HCEC 1CT (cell line): ENCODE results near the gene RAB15.
"Not testable (repeated sequence)": the region's sequence is repeated elsewhere in the genome, so short reads cannot be mapped to it uniquely, and the experiment has no call there.

Source experiments
- DNase-seq: peaks from one replicate; pipeline ENCODE4 v3.0.0-alpha.2; 2017

RAB15 gene

GRCh38 chr14:64934338-64934929, 37.7 kb downstream of the RAB15 start:
- no peak for DNase-seq

GRCh38 chr14:64932231-64932630, 39.9 kb downstream of the RAB15 start:
- DNase-seq: no peak

- DNase-seq: no peak
These were observed 41.0 kb downstream of the RAB15 start for GRCh38 chr14:64931123-64931522.

GRCh38 chr14:64930085-64930843, 41.9 kb downstream of the RAB15 start:
- no peak for DNase-seq

GRCh38 chr14:64929014-64929359, 43.1 kb downstream of the RAB15 start:
- DNase-seq: no peak

- DNase-seq: no peak
These were observed 43.7 kb downstream of the RAB15 start for GRCh38 chr14:64928239-64929013.

- no peak for DNase-seq
These were observed 45.1 kb downstream of the RAB15 start for GRCh38 chr14:64927031-64927430.

- no peak for DNase-seq
These were observed 45.6 kb downstream of the RAB15 start for GRCh38 chr14:64926398-64926995.

GRCh38 chr14:64923015-64923414, 49.1 kb downstream of the RAB15 start:
- no peak for DNase-seq

- no peak for DNase-seq
These were observed 51.7 kb downstream of the RAB15 start for GRCh38 chr14:64920465-64920864.

- DNase-seq: no peak
These were observed 52.5 kb downstream of the RAB15 start for GRCh38 chr14:64919618-64920017.

- DNase-seq: no peak
These were observed 52.9 kb downstream of the RAB15 start for GRCh38 chr14:64919215-64919614.

- DNase-seq: no peak
These were observed 53.9 kb downstream of the RAB15 start for GRCh38 chr14:64918216-64918615.

- no peak for DNase-seq
These were observed 56.3 kb downstream of the RAB15 start for GRCh38 chr14:64915797-64916196.

- DNase-seq: no peak
These were observed 57.1 kb downstream of the RAB15 start for GRCh38 chr14:64915029-64915424.

GRCh38 chr14:64914237-64915028, 57.7 kb downstream of the RAB15 start, which contains the start of gene CHURC1:
Gene CHURC1 (plus strand): TSS chr14:64914455. CDS start chr14:64914496, 41 bp downstream.
- peak; percentile 96 for DNase-seq

- not testable (repeated sequence) for DNase-seq
These were observed 58.7 kb downstream of the RAB15 start for GRCh38 chr14:64913477-64913876.

- DNase-seq: no peak
These were observed 59.9 kb downstream of the RAB15 start for GRCh38 chr14:64912261-64912660.

GRCh38 chr14:64910847-64911495, 61.2 kb downstream of the RAB15 start:
- DNase-seq: peak; percentile 52

- no peak for DNase-seq
These were observed 66.1 kb downstream of the RAB15 start for GRCh38 chr14:64906022-64906421.

- DNase-seq: no peak
These were observed 72.2 kb downstream of the RAB15 start for GRCh38 chr14:64899958-64900357.
